22Rv1 (cell line): ENCODE measurements around the gene FNBP1.

Experiments used
- H3K27ac ChIP-seq: fragments of 450-650 bp; 2 replicates; pipeline ENCODE4 v1.5.1; 2017
- ZFX ChIP-seq: fragments of 450-650 bp; IDR thresholded peaks from 2 replicates; pipeline ENCODE4 v1.6.1; 2017; ENCODE audit warnings: antibody characterized with exemption, borderline replicate concordance
- TF ChIP-seq, protein P1 (sequence below): fragments of 450-650 bp; IDR thresholded peaks from 2 replicates; pipeline ENCODE4 v1.5.1; 2017; ENCODE audit warnings: mild to moderate bottlenecking

Gene FNBP1

GRCh38 chr9:130042885-130043653 lies at the start of gene FNBP1:
Gene FNBP1 (minus strand): TSS chr9:130043189. CDS start chr9:130042975, 214 bp downstream.
- TF ChIP-seq, protein P1, sequence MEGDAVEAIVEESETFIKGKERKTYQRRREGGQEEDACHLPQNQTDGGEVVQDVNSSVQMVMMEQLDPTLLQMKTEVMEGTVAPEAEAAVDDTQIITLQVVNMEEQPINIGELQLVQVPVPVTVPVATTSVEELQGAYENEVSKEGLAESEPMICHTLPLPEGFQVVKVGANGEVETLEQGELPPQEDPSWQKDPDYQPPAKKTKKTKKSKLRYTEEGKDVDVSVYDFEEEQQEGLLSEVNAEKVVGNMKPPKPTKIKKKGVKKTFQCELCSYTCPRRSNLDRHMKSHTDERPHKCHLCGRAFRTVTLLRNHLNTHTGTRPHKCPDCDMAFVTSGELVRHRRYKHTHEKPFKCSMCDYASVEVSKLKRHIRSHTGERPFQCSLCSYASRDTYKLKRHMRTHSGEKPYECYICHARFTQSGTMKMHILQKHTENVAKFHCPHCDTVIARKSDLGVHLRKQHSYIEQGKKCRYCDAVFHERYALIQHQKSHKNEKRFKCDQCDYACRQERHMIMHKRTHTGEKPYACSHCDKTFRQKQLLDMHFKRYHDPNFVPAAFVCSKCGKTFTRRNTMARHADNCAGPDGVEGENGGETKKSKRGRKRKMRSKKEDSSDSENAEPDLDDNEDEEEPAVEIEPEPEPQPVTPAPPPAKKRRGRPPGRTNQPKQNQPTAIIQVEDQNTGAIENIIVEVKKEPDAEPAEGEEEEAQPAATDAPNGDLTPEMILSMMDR, result no peak
- TF ChIP-seq ZFX, result no peak
- peak within 1 kb of the TSS; percentile 60 for H3K27ac ChIP-seq

GRCh38 chr9:130090915-130091314 lies 47.9 kb upstream of the FNBP1 start:
- H3K27ac ChIP-seq, result no peak overlapping the region
- TF ChIP-seq, protein P1, result no peak
- no peak for TF ChIP-seq ZFX

- no peak overlapping the region for H3K27ac ChIP-seq
- TF ChIP-seq, protein P1, result no peak
- no peak for TF ChIP-seq ZFX
These were observed 46.2 kb upstream of the FNBP1 start for GRCh38 chr9:130089141-130089540.

- TF ChIP-seq, protein P1, result no peak
- TF ChIP-seq ZFX, result no peak
- H3K27ac ChIP-seq, result no peak overlapping the region
These were observed 45.1 kb upstream of the FNBP1 start for GRCh38 chr9:130088051-130088450.

DNA sequence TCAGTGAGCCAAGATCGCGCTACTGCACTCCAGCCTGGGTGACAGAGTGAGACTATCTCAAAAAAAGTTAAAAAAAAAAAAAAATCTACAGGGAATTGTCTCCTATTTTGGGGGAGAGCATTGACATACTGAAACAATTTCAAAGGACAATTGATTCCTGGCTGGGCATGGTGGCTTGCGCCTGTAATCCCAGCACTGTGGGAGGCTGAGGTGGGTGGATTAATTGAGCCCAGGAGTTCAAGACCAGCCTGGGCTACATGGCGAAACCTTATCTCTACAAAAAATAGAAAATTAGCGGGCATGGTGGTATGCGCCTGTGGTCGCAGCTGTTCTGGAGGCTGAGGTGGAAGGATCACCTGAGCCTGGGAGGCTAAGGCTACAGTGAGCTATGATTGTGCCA lies 41.3 kb upstream of the FNBP1 start:
- no peak overlapping the region for H3K27ac ChIP-seq
- TF ChIP-seq ZFX, result no peak
- TF ChIP-seq, protein P1, result no peak

DNA sequence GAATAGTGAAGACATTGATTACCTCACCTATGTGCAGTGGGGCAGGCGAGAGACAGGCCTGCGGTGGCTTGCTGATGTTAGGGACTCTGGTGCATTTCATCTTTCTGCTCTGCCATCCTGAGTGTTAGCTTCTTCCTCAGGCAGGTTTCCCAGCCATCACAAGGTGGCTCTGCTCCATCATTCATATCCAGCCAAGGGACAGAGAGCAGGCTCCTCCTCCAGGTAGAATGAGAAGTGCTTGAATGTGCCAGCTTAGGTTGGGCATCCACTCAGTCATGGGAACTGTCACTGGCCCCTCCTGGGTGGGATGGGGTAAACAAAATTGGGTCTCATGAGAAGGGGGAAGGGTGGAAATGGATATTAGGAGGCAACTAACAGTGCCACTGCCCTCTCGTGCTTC lies 35.6 kb upstream of the FNBP1 start:
- no peak overlapping the region for H3K27ac ChIP-seq
- TF ChIP-seq ZFX, result no peak
- TF ChIP-seq, protein P1, result no peak

GRCh38 chr9:130073373-130073772 lies 30.4 kb upstream of the FNBP1 start:
- H3K27ac ChIP-seq, result peak overlapping the region; percentile 3; the same call in 1 of the 2 replicates
- TF ChIP-seq, protein P1, result no peak
- TF ChIP-seq ZFX, result no peak
